GM19438 (cell line): ENCODE data around the gene UGT1A3.

Source experiments
- ATAC-seq: cut with Tn5 transposase; IDR thresholded peaks from one replicate; pipeline ENCODE4 v1.9.1; 2021; ENCODE audit warnings: low read depth; ENCODE audit not compliant: unreplicated experiment

Gene UGT1A3

DNA sequence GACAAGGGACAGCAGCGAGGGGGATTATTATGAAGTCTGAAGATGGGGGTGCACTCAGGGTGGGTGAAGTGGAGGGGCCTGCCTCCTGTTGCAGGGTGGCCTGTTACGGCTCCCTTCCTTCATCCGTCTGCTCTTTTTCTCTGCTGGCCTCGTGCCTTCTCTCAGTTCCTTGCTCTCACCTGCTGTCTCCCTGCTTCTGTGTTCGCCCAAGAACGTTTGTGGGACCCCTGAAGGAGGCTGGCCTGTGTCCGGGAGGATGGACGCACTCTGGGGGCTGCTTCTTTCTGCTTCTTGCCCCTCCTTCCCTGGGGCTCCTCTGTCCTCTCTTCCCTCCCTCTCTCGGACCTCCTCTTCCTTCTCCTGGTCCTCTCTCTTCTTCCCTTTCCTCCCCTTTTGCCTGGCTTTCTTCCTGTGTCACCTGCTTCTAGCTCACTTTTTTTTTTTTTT is 63.1 kb downstream of the UGT1A3 start:
- no peak for ATAC-seq

GRCh38 chr2:233792720-233793119 is 63.9 kb downstream of the UGT1A3 start:
- ATAC-seq, result no peak

DNA sequence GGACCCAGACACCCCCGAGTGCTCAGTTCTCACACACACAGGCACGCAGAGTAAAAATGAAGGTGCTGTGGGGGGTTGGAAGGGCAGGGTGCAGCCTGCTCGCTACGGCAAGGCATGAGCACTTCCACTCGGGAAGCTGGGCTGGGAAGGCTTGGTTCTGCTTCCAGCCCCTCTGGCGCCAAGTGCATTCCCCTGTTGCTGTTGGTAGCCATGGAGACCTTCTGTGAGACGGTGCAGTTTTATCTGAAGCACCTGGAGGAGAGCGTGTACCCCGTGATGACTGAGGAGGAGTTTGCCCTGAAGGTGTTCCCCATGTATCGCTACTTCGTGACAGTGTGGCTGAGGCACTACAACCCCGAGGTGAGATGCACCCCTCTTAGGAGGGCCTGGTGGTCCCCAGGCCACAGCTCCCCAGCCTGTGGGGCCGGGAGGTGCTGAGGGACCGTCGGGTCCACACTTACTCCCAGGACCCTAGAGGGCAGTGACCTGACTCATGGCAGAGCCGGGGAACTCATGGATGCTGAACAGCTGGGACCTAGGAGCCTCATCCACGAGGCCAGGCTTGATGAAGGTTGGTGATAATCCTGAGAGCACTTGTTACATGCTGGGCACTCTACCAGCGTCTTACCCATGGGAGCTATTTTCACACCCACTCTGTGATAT is 64.8 kb downstream of the UGT1A3 start:
- no peak for ATAC-seq

GRCh38 chr2:233794128-233794658 is 65.4 kb downstream of the UGT1A3 start:
- no peak for ATAC-seq

- ATAC-seq, result no peak
These were observed 66.9 kb downstream of the UGT1A3 start for GRCh38 chr2:233795735-233796171.

DNA sequence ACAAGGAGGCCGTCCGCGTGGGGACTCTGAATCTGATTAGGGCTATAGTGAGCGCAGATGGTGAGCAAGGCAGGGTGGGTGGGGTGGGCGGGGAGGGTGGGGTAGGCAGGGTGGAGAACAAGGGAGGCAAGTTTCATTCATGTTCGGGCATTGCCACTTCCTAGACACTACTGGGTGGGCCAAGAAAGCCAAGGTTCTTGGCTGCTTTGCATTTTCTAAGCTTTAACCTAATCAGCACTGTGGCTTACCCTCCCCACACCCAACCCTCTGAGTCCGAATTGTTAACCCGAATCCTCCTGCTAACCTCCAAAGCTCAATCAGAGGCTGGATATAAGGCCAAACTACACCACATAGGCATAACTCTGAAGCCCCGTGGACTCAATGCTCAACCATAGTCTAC is 67.4 kb downstream of the UGT1A3 start:
- ATAC-seq, result no peak

GRCh38 chr2:233798335-233799086 is 69.7 kb downstream of the UGT1A3 start:
- ATAC-seq, result no peak

GRCh38 chr2:233799087-233799665 is 70.3 kb downstream of the UGT1A3 start:
- no peak for ATAC-seq

DNA sequence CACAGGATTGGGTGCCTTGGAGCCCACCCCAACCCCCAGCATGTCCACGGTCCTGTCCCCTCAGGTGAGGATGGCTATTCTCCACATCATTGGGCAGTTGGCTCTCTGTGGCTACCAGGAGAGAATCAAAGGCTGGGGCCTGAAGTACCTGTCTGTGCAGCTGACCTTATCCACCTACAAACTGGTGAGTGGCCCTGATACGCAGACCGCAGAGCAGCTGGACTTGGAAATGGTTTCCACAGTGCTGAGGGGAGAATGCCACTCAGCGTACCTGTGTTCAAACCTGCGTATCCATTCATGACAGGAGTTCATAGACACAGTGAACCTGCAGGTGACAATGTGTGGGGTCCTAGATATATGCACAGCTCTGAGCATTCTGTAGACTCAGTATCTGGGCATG is 70.9 kb downstream of the UGT1A3 start:
- no peak for ATAC-seq

DNA sequence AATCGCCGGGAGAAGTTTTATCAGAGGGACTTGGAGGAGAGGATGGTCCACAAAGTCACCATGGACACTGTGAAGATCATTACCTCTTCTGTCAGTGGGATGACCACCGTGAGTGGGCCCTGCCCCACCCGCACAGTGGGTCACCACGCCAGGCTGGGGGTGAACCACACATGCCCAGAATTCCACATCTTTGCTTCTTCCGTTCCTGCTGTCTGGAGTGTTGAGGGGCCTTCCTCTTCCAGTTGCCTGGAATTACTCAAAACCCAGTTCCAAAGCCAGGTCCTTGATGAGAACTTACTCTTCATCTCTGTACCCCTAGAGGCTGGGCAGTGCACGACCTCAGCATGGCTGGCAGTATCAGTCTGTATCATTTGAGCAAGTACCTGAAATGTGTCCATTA is 71.4 kb downstream of the UGT1A3 start:
- no peak for ATAC-seq

- no peak for ATAC-seq
These were observed 72.7 kb downstream of the UGT1A3 start for GRCh38 chr2:233801357-233802131.

DNA sequence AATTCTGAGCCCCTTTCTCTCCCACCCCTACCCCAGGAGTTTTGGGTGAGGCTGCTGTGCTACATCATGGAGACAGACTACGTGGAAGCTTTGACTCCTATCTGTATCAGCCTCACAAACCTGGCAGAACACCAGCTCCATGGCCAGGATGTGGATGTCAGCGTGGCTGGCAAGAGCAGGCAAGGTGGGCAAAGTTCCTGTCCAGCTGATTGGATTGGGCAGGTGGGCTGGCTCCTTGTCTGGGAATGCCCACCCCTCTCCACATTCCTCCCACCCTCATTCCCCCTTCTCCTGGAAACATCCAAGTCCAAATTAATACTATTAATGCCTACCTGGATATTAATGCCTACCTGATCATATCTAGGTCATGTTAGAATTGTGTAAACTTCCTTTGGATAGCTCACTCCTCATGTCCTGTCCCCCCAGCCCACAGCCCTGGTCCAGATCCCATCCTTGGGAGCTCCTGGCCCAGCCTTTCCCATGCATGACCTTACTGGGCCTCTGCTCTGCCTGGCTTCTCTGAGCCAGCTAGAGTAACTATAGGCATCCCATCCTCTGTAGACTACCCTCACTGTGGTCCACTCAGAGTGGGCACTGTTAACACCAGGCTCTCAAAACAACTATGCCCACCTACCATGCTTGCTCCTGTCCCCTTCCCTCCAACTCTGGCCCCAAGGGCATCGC is 73.4 kb downstream of the UGT1A3 start:
- ATAC-seq, result no peak

- ATAC-seq, result no peak
These were observed 74.6 kb downstream of the UGT1A3 start for GRCh38 chr2:233803292-233803911.

DNA sequence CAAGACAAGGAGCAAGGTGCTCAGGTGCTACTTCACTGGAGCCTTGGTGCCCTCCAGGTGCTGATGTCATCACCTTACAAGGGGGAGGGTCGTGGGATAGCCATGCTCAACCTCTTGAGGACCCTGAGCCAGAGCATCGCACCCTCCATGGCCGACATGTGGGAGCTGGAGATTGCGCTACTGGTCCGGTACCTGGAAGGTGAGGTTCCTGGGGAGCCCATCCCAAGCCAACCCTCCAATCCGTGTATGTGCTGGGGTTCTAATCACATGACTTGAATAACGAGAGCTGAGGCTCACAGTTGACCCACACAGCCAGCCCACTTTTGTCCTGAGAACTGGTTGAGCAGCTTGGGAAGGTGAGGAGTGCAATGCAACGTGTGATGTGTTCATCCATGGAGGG is 75.2 kb downstream of the UGT1A3 start:
- no peak for ATAC-seq

- ATAC-seq, result no peak
These were observed 78.5 kb downstream of the UGT1A3 start for GRCh38 chr2:233807215-233807865.

DNA sequence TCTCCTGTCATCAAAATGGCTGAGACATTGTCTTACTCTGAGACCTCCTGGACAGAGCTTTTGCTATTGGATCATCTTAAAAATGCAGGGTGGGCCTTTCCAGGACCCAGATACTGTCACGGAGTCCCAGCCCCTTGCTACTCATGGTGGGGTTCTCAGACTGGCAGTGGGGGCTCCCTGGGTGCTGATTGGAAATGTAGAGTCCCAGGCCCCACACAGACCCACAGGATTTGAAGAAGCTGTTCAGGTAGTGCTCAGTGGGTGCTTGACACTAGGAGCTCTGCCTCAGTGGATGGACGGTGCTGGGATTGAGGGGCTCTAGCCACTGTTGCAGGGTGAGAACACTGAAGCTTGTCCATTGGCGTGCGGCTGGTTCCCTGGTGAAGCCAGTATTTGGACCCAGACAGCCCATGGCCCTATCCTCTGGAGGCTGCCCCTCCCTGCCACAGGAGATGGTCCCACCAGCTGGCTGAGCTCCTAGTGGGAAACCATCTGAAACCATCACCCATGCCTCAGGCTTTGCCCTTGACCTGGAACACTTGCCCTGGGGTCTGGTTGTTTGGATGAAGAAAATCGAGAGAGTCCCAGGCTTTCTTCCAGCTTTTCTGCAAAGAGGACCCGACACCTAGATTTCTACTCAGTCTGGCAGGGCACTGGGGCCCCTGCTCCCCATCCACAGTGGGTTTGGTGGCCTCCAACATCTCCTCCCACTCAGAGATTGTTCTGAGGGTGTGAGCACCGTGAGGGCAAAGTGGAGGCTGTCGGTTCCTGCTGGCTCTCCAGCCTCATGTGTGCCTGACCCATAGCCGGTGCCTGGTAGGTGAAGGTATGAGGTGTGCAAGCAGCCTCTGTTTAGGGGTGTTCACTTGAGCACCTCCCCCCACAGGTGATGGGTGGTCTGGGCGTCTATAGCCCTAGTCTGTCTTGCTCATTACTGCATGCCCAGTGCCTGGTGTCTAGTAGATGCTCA is 79.4 kb downstream of the UGT1A3 start:
- ATAC-seq, result no peak

DNA sequence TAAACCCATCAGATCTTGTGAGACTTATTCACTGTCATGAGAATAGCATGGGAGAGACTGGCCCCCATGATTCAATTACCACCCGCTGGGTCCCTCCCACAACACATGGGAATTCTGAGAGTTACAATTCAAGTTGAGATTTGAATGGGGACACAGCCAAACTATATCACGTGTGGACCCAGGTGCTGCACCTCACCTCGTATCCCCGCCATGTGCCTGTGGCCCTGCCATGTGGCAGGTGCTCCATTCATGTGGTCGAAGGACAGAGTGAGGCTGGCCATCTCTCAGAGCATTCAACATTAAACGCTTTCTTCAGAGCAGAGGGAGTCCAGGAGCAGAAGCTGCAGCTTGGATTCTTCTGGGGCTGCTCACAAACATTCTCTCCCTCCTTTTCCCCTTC is 81.5 kb downstream of the UGT1A3 start:
- no peak for ATAC-seq

GRCh38 chr2:233811087-233811486 is 82.2 kb downstream of the UGT1A3 start:
- no peak for ATAC-seq
